Measurements from ENCODE around the gene RCC2.

RCC2 gene

GRCh38 chr1:17372955-17373354 is 66.5 kb downstream of the RCC2 start:
- DNase-seq (ENCODE audit: low read depth, low spot score): no peak

GRCh38 chr1:17371896-17372295 is 67.6 kb downstream of the RCC2 start, which contains the start of gene PADI6:
Gene PADI6, plus strand, starts transcription at chr1:17372196. Its CDS starts 50 bp downstream, at chr1:17372246.
- DNase-seq (ENCODE audit: low read depth, low spot score): no peak

- DNase-seq (ENCODE audit: low read depth, low spot score): no peak
These were observed 68.9 kb downstream of the RCC2 start for GRCh38 chr1:17370618-17371017.

GRCh38 chr1:17369466-17369865 is 70.0 kb downstream of the RCC2 start:
- DNase-seq (ENCODE audit: low read depth, low spot score): no peak

GRCh38 chr1:17365293-17365692 is 74.2 kb downstream of the RCC2 start:
- DNase-seq (ENCODE audit: low read depth, low spot score): no peak

- DNase-seq (ENCODE audit: low read depth, low spot score): no peak
These were observed 75.7 kb downstream of the RCC2 start for GRCh38 chr1:17363771-17364170.

- DNase-seq (ENCODE audit: low read depth, low spot score): no peak
These were observed 76.1 kb downstream of the RCC2 start for GRCh38 chr1:17363351-17363750.

- no peak for DNase-seq (ENCODE audit: low read depth, low spot score)
These were observed 77.8 kb downstream of the RCC2 start for GRCh38 chr1:17361687-17362086.

- DNase-seq (ENCODE audit: low read depth, low spot score): no peak
These were observed 79.1 kb downstream of the RCC2 start for GRCh38 chr1:17360272-17360956.

GRCh38 chr1:17359808-17360207 is 79.7 kb downstream of the RCC2 start:
- no peak for DNase-seq (ENCODE audit: low read depth, low spot score)

GRCh38 chr1:17359031-17359430 is 80.4 kb downstream of the RCC2 start:
- DNase-seq (ENCODE audit: low read depth, low spot score): no peak

GRCh38 chr1:17358557-17358956 is 80.9 kb downstream of the RCC2 start:
- no peak for DNase-seq (ENCODE audit: low read depth, low spot score)
